OCI-LY1 (cell line): ENCODE results near the gene PCDHGA2.

ENCODE experiments used
- H2AFZ ChIP-seq: fragments of 200-600 bp; sonication (generic), shearing (Covaris generic); 2 replicates; pipeline ENCODE4 v1.6.0; 2014; ENCODE audit warnings: antibody characterized with exemption, mild to moderate bottlenecking, low read length
- H3F3A ChIP-seq: fragments of 200-600 bp; sonication (generic), shearing (Covaris generic); 2 replicates; pipeline ENCODE4 v1.6.0; 2014; ENCODE audit warnings: mild to moderate bottlenecking, antibody characterized with exemption, low read length, moderate library complexity; ENCODE audit not compliant: insufficient read depth
- H3K27ac ChIP-seq: fragments of 200-600 bp; sonication (generic); 2 replicates; pipeline ENCODE4 v1.5.1; 2014; ENCODE audit warnings: low read length, mixed run types, mild to moderate bottlenecking, low read depth; ENCODE audit not compliant: poor library complexity, severe bottlenecking
- H3K27me3 ChIP-seq: fragments of 200-600 bp; sonication (generic); 2 replicates; pipeline ENCODE4 v1.6.0; 2014; ENCODE audit warnings: antibody characterized with exemption, mild to moderate bottlenecking, low read length, moderate library complexity; ENCODE audit not compliant: insufficient read depth
- H3K36me3 ChIP-seq: fragments of 200-600 bp; sonication (generic); 2 replicates; pipeline ENCODE4 v1.6.1; 2014; ENCODE audit warnings: mild to moderate bottlenecking, antibody characterized with exemption, low read length, moderate library complexity, mixed read lengths; ENCODE audit not compliant: insufficient read depth
- H3K4me1 ChIP-seq: fragments of 200-600 bp; sonication (generic); 2 replicates; pipeline ENCODE4 v1.5.1; 2014; ENCODE audit warnings: mild to moderate bottlenecking, low read length, moderate library complexity; ENCODE audit not compliant: insufficient read depth, severe bottlenecking
- H3K4me2 ChIP-seq: fragments of 200-600 bp; sonication (generic), shearing (Covaris generic); 2 replicates; pipeline ENCODE4 v1.6.1; 2014; ENCODE audit warnings: low read length
- H3K4me3 ChIP-seq: fragments of 200-600 bp; sonication (generic); 2 replicates; pipeline ENCODE4 v1.5.1; 2014; ENCODE audit warnings: low read length, low read depth, mild to moderate bottlenecking, mixed read lengths; ENCODE audit not compliant: poor library complexity, severe bottlenecking
- H3K79me2 ChIP-seq: fragments of 200-600 bp; shearing (Covaris generic); 2 replicates; pipeline ENCODE4 v1.6.1; 2016; ENCODE audit warnings: mixed run types, low read length, mixed read lengths; ENCODE audit not compliant: insufficient read depth
- H3K9ac ChIP-seq: fragments of 200-600 bp; sonication (generic), shearing (Covaris generic); 2 replicates; pipeline ENCODE4 v1.6.1; 2014; ENCODE audit warnings: mild to moderate bottlenecking, low read length, mixed read lengths
- H3K9me2 ChIP-seq: fragments of 200-600 bp; sonication (generic), shearing (Covaris generic); 2 replicates; pipeline ENCODE4 v1.6.1; 2014; ENCODE audit warnings: low read depth, mild to moderate bottlenecking, low read length, mixed read lengths
- H3K9me3 ChIP-seq: fragments of 200-600 bp; shearing (Covaris generic); 2 replicates; pipeline ENCODE4 v1.6.1; 2014; ENCODE audit warnings: low read length, mixed read lengths
- H4K20me1 ChIP-seq: fragments of 200-600 bp; sonication (generic), shearing (Covaris generic); 2 replicates; pipeline ENCODE4 v1.6.0; 2016; ENCODE audit warnings: mild to moderate bottlenecking, low read length; ENCODE audit not compliant: insufficient read depth
- CTCF ChIP-seq: fragments of 200-600 bp; sonication (generic), shearing (Covaris generic); IDR thresholded peaks from 2 replicates; pipeline ENCODE4 v1.5.1; 2017; ENCODE audit warnings: mild to moderate bottlenecking, antibody characterized with exemption, low read length, moderate library complexity, mixed read lengths
- EZH2 ChIP-seq: fragments of 200-600 bp; sonication (generic), shearing (Covaris generic); IDR thresholded peaks from 2 replicates; pipeline ENCODE4 v1.8.0; 2017; ENCODE audit warnings: borderline replicate concordance, mixed run types, mild to moderate bottlenecking, antibody characterized with exemption, low read length, moderate library complexity, mixed read lengths

The PCDHGA2 gene

GRCh38 chr5:141354900-141355469, 16.4 kb downstream of the PCDHGA2 start, which contains the start of gene PCDHGA4:
TSS of gene PCDHGA4 (plus strand) at chr5:141355021. CDS start at chr5:141355108, 87 bp downstream.
- Histone ChIP-seq H3K9me3 (peaks cover 38% of the 10 kb centered on the region), H3K79me2 (no peaks in the 10 kb centered on the region), H3F3A (no peaks in the 10 kb centered on the region), H3K4me3 (peak within 1 kb of the TSS; percentile 47), H3K9me2 (no peaks in the 10 kb centered on the region), H3K4me2 (peak within 1 kb of the TSS; percentile 33; the same call in 1 of the 2 replicates), H4K20me1 (no peaks in the 10 kb centered on the region), H3K9ac (no peak within 1 kb of the TSS), H3K27ac (no peak within 1 kb of the TSS), H3K4me1 (peaks cover 6% of the 10 kb centered on the region), H3K27me3 (no peaks in the 10 kb centered on the region), H2AFZ (no peak within 1 kb of the TSS), H3K36me3 (peaks cover 23% of the 10 kb centered on the region)
- TF ChIP-seq CTCF (peak; percentile 48), EZH2 (no peak)

DNA sequence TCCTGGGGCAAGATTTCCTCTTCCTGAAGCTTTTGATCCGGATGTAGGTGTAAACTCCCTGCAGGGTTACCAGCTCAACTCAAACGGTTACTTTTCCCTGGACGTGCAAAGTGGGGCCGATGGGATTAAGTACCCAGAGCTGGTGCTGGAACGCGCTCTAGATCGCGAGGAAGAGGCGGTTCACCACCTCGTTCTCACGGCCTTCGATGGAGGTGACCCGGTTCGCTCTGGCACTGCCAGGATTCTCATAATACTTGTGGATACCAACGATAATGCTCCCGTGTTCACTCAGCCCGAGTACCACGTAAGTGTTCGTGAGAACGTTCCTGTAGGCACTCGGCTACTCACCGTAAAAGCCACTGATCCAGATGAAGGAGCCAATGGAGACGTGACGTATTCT, 17.1 kb downstream of the PCDHGA2 start:
- Histone ChIP-seq H3K9me2 (no peaks in the 10 kb centered on the region), H3K27me3 (no peaks in the 10 kb centered on the region), H4K20me1 (no peaks in the 10 kb centered on the region), H3K27ac (no peak overlapping the region), H3K9ac (no peak overlapping the region), H3F3A (no peaks in the 10 kb centered on the region), H3K4me1 (peaks cover 3% of the 10 kb centered on the region), H2AFZ (no peak overlapping the region), H3K9me3 (peaks cover 44% of the 10 kb centered on the region), H3K4me2 (no peak overlapping the region), H3K79me2 (no peaks in the 10 kb centered on the region), H3K4me3 (no peak overlapping the region), H3K36me3 (peaks cover 21% of the 10 kb centered on the region)
- no peak for TF ChIP-seq EZH2
- no peak for TF ChIP-seq CTCF

- no peaks in the 10 kb centered on the region for H3K27me3 ChIP-seq
- H3K4me2 ChIP-seq = no peak overlapping the region
- H3K27ac ChIP-seq = no peak overlapping the region
- no peak overlapping the region for H2AFZ ChIP-seq
- H3K4me1 ChIP-seq = no peaks in the 10 kb centered on the region
- H3K79me2 ChIP-seq = no peaks in the 10 kb centered on the region
- peaks cover 16% of the 10 kb centered on the region for H3K36me3 ChIP-seq
- no peaks in the 10 kb centered on the region for H4K20me1 ChIP-seq
- no peak overlapping the region for H3K9ac ChIP-seq
- TF ChIP-seq EZH2 (no peak), CTCF (no peak)
- no peaks in the 10 kb centered on the region for H3F3A ChIP-seq
- peaks cover 43% of the 10 kb centered on the region for H3K9me3 ChIP-seq
- H3K4me3 ChIP-seq = no peak overlapping the region
- no peaks in the 10 kb centered on the region for H3K9me2 ChIP-seq
Observed at GRCh38 chr5:141356133-141356532, 17.6 kb downstream of the PCDHGA2 start.
